HL-60 (cell line): ENCODE results near the gene DEPDC4.

Experiments used
- DNase-seq, 2 experiments: peaks; one replicate each; pipeline ENCODE4 v3.0.0-alpha.2; 2010 to 2020; ENCODE audit warnings: low read depth in 1 of 2, low spot score in 1 of 2
- H3K27ac ChIP-seq: fragments of 250-450 bp; sonication (Bioruptor Pico); replicated peaks from 2 replicates; pipeline ENCODE4 v1.5.1; 2020; ENCODE audit warnings: mild to moderate bottlenecking, moderate library complexity
- H3K27me3 ChIP-seq: fragments of 250-450 bp; sonication (Bioruptor Pico); 2 replicates; pipeline ENCODE4 v1.5.1; 2021; ENCODE audit warnings: mild to moderate bottlenecking, moderate library complexity; ENCODE audit not compliant: insufficient read depth, poor library complexity, severe bottlenecking
- H3K4me3 ChIP-seq: replicated peaks from 2 replicates; pipeline ENCODE4 v1.5.1; 2011; ENCODE audit warnings: mild to moderate bottlenecking, control low read depth, low read length; ENCODE audit not compliant: insufficient read depth
- CTCF ChIP-seq: IDR thresholded peaks from one replicate; pipeline ENCODE4 v1.5.1; 2011; ENCODE audit warnings: low read length, control low read depth, inconsistent platforms; ENCODE audit not compliant: insufficient read depth
- GABPA ChIP-seq: IDR thresholded peaks from 2 replicates; pipeline ENCODE4 v1.6.1; 2012; ENCODE audit warnings: low read depth
- POLR2AphosphoS5 ChIP-seq: IDR thresholded peaks from 2 replicates; pipeline ENCODE4 v1.6.1; 2012; ENCODE audit warnings: low read depth
- REST ChIP-seq: IDR thresholded peaks from 2 replicates; pipeline ENCODE4 v1.6.1; 2012; ENCODE audit warnings: low read depth; ENCODE audit not compliant: insufficient replicate concordance
- SPI1 ChIP-seq: IDR thresholded peaks from 2 replicates; pipeline ENCODE4 v1.6.1; 2012; ENCODE audit warnings: low read depth, mild to moderate bottlenecking, borderline replicate concordance

The DEPDC4 gene

DNA sequence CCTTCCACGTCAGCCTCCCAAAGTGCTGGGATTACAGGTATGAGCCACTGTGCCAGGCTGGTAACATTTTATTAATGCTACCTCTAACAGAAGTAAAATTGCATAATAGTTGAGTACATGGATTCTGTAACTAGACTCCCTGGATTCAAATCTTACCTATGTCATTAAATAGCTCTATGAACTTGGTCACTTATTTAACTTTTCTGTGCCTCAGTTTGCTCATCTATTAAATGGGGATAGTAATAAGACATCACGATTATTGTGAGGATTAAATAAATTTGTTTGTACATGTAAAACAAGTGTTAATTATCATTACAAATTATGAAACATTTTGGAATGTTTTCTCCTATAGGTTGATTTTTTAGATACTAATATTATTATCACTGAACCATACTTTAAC is 59.6 kb downstream of the DEPDC4 start:
- Histone ChIP-seq H3K27me3 (no peaks in the 10 kb centered on the region), H3K27ac (no peak overlapping the region), H3K4me3 (no peak overlapping the region)
- DNase-seq: no peak
- no peak for TF ChIP-seq GABPA

GRCh38 chr12:100201604-100202423 is 65.1 kb downstream of the DEPDC4 start:
- Histone ChIP-seq H3K27ac (peak overlapping the region; percentile 74), H3K4me3 (peak overlapping the region; percentile 91), H3K27me3 (no peaks in the 10 kb centered on the region)
- TF ChIP-seq POLR2AphosphoS5 (no peak), CTCF (no peak), SPI1 (no peak), GABPA (no peak), REST (no peak)
- no peak for DNase-seq

DNA sequence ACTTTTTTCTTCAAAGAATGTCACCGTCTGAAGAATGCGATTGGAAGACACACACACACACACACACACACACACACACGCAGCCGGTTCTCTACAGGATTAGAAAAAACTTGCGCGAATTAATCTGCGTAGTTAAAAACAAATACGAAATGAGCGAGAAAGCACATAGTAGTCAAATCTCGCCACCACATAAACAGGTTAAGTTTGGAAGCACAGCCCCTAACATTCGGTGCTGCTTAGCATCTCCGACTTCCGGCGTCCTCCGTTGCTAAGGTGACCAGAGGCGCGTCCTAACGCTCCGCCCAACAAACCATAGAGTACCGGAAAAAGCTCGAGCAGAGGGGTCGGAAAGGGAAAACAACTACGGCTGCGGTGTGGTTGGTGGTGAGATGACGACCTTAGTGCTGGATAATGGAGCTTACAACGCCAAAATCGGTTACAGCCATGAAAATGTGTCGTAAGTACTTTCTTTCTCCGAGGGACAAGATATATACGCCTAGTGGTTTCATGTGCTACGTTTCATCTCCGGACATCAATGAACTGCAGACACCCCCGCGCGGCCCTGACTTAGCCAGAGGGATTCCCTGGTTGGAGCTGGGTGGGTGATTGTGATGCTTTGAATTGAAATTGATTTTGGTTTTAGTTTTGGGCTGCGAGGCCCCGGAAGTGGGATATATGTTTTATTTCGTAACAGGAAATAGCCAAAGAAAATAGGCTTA is 66.3 kb downstream of the DEPDC4 start, which contains the start of gene ACTR6:
Gene ACTR6, plus strand, starts transcription at position 353 of the 719 bp plus-strand sequence. Its CDS starts 37 bp downstream, at position 390.
- no peaks in the 10 kb centered on the region for H3K27me3 ChIP-seq
- peak within 1 kb of the TSS; percentile 91 for H3K4me3 ChIP-seq
- peak; percentile 56; the same call in 1 of the 2 replicates for TF ChIP-seq POLR2AphosphoS5
- no peak for TF ChIP-seq CTCF
- TF ChIP-seq REST: peak; percentile 28
- no peak for TF ChIP-seq SPI1
- peak; percentile 80 for TF ChIP-seq GABPA
- peak; percentile 94 to 96 for DNase-seq
- peak within 1 kb of the TSS; percentile 74 for H3K27ac ChIP-seq

- H3K27ac ChIP-seq: peak overlapping the region; percentile 74
- H3K4me3 ChIP-seq: peak overlapping the region; percentile 91
- no peaks in the 10 kb centered on the region for H3K27me3 ChIP-seq
- TF ChIP-seq GABPA (0 out of 2 replicates have a peak, but pooled peaks have one; percentile 5), POLR2AphosphoS5 (no peak)
- DNase-seq: peak; percentile 48 to 77
Observed at GRCh38 chr12:100199347-100200149, 67.3 kb downstream of the DEPDC4 start.
